H1 (cell line): ENCODE results near the gene NMT1. TPM values are rescaled to one million over a fixed set of nuclear protein-coding genes. Genes with fewer than 3 reads are reported as not detected.

Experiments used
- CTCF ChIA-PET: fragments of 300-600 bp; sonication (Branson Sonifier 250); formaldehyde crosslinking; loops from one replicate; lab custom pipeline; 2021; ENCODE audit not compliant: partially characterized antibody; lab: Charles Lee
- POLR2A ChIA-PET: fragments of 300-600 bp; sonication (Branson Sonifier 250); formaldehyde crosslinking; loops from one replicate; lab custom pipeline; 2021; ENCODE audit warnings: inconsistent platforms; ENCODE audit not compliant: partially characterized antibody; lab: Charles Lee
- DNase-seq, 2 experiments: peaks; one replicate each; pipeline versions ENCODE4 v3.0.0 to v3.0.0-alpha.2; 2010 to 2022; ENCODE audit warnings: low spot score in 2 of 2, low read depth in 1 of 2, mixed read lengths in 1 of 2
- FAIRE-seq: peaks from 2 replicates; lab custom pipeline; 2011; peaks lifted over from hg19 to GRCh38; lab: Jason Lieb, UNC
- H2AFZ ChIP-seq: 2 replicates; pipeline ENCODE4 v1.8.1; 2012; ENCODE audit warnings: low read length, inconsistent platforms
- H2AK5ac ChIP-seq: 2 replicates; pipeline ENCODE4 v1.6.1; 2013; ENCODE audit warnings: low read depth, low read length
- H2BK120ac ChIP-seq: replicated peaks from 2 replicates; pipeline ENCODE3; 2013; ENCODE audit warnings: low read depth, low read length, inconsistent platforms
- H2BK12ac ChIP-seq: 2 replicates; pipeline ENCODE4 v1.6.1; 2013; ENCODE audit warnings: low read depth, low read length
- H2BK15ac ChIP-seq: 2 replicates; pipeline ENCODE4 v1.6.1; 2013; ENCODE audit warnings: low read length
- H2BK20ac ChIP-seq: 2 replicates; pipeline ENCODE4 v1.6.1; 2013; ENCODE audit warnings: low read length
- H2BK5ac ChIP-seq: 2 replicates; pipeline ENCODE4 v1.6.1; 2013; ENCODE audit warnings: low read depth, low read length
- H3K14ac ChIP-seq: 2 replicates; pipeline ENCODE4 v1.6.1; 2013; ENCODE audit warnings: inconsistent platforms; ENCODE audit not compliant: insufficient read length
- H3K18ac ChIP-seq: 2 replicates; pipeline ENCODE4 v1.6.1; 2013; ENCODE audit warnings: low read length; ENCODE audit errors: extremely low read depth
- H3K23ac ChIP-seq: 2 replicates; pipeline ENCODE4 v1.6.1; 2013; ENCODE audit warnings: inconsistent platforms; ENCODE audit not compliant: insufficient read length
- H3K23me2 ChIP-seq: 2 replicates; pipeline ENCODE4 v1.6.1; 2013; ENCODE audit warnings: low read depth, low read length
- H3K27ac ChIP-seq: 2 replicates; pipeline ENCODE4 v1.6.1; 2011; ENCODE audit warnings: low read depth, low read length, inconsistent platforms
- H3K27me3 ChIP-seq, 4 experiments: replicated peaks in 1 of 4; 1 replicate in 1 of 4; 2 replicates in 3 of 4; pipeline versions ENCODE4 v1.6.1 to v1.8.1; 2011 to 2013; ENCODE audit warnings: low read length in 3 of 4, mild to moderate bottlenecking in 3 of 4, inconsistent platforms in 2 of 4, mixed read lengths in 2 of 4, moderate library complexity in 1 of 4; ENCODE audit not compliant: control insufficient read depth in 3 of 4, insufficient read depth in 3 of 4; ENCODE audit errors: extremely low read depth in 1 of 4
- H3K36me3 ChIP-seq, 4 experiments: 2 replicates each; pipeline versions ENCODE4 v1.6.1 to v1.8.1; 2011 to 2013; ENCODE audit warnings: mild to moderate bottlenecking in 4 of 4, low read length in 3 of 4, moderate library complexity in 2 of 4, control low read depth in 1 of 4, inconsistent platforms in 1 of 4; ENCODE audit not compliant: insufficient read depth in 4 of 4, control insufficient read depth in 2 of 4
- H3K4ac ChIP-seq: replicated peaks from 2 replicates; pipeline ENCODE3; 2013; ENCODE audit warnings: low read length, low read depth, mixed read lengths, inconsistent platforms; ENCODE audit not compliant: insufficient read length
- H3K4me1 ChIP-seq, 4 experiments: replicated peaks in 1 of 4; 1 replicate in 1 of 4; 2 replicates in 3 of 4; pipeline versions ENCODE4 v1.6.1 to v1.8.1; 2011 to 2013; ENCODE audit warnings: low read length in 3 of 4, inconsistent platforms in 2 of 4, mixed read lengths in 1 of 4; ENCODE audit not compliant: insufficient read depth in 4 of 4, control insufficient read depth in 3 of 4
- H3K4me2 ChIP-seq, 2 experiments: 2 replicates each; pipeline versions ENCODE4 v1.6.1 to v1.8.1; 2011 to 2013; ENCODE audit warnings: low read depth in 2 of 2, low read length in 2 of 2, control low read depth in 1 of 2, inconsistent platforms in 1 of 2, mild to moderate bottlenecking in 1 of 2; ENCODE audit not compliant: insufficient read depth in 1 of 2
- H3K4me3 ChIP-seq, 4 experiments: fragments of 200-600, 300-600 bp in 1 of 4; sonication (generic), shearing (Covaris generic), sonication (Bioruptor Twin) in 1 of 4; 2 replicates each; pipeline versions ENCODE4 v1.5.1 to v1.8.1; 2011 to 2016; ENCODE audit warnings: low read length in 4 of 4, low read depth in 3 of 4, control low read depth in 2 of 4, inconsistent platforms in 2 of 4, mild to moderate bottlenecking in 2 of 4, mixed read lengths in 1 of 4, moderate library complexity in 1 of 4; ENCODE audit not compliant: insufficient read depth in 2 of 4; ENCODE audit errors: extremely low read depth in 1 of 4
- H3K56ac ChIP-seq: replicated peaks from 2 replicates; pipeline ENCODE3; 2013; ENCODE audit warnings: low read depth, mild to moderate bottlenecking, mixed read lengths, low read length, inconsistent platforms; ENCODE audit not compliant: insufficient read length
- H3K79me1 ChIP-seq: 2 replicates; pipeline ENCODE4 v1.6.1; 2013; ENCODE audit warnings: low read depth, low read length, control low read depth
- H3K79me2 ChIP-seq, 2 experiments: 2 replicates each; pipeline versions ENCODE4 v1.6.1 to v1.8.1; 2012 to 2013; ENCODE audit warnings: low read length in 2 of 2, mild to moderate bottlenecking in 2 of 2, inconsistent platforms in 1 of 2; ENCODE audit not compliant: insufficient read depth in 2 of 2, control insufficient read depth in 1 of 2
- H3K9ac ChIP-seq, 4 experiments: replicated peaks in 1 of 4; 1 replicate in 1 of 4; 2 replicates in 3 of 4; pipeline versions ENCODE4 v1.6.1 to v1.8.1; 2011 to 2013; ENCODE audit warnings: low read depth in 3 of 4, low read length in 3 of 4, control low read depth in 2 of 4, mild to moderate bottlenecking in 2 of 4, moderate library complexity in 2 of 4, inconsistent platforms in 1 of 4; ENCODE audit errors: extremely low read depth in 1 of 4
- H3K9me3 ChIP-seq, 2 experiments: 2 replicates each; pipeline versions ENCODE4 v1.6.1 to v1.8.1; 2012 to 2013; ENCODE audit warnings: mild to moderate bottlenecking in 2 of 2, moderate library complexity in 2 of 2, control low read depth in 1 of 2, inconsistent platforms in 1 of 2, low read depth in 1 of 2, low read length in 1 of 2, mixed read lengths in 1 of 2; ENCODE audit not compliant: insufficient read depth in 2 of 2
- H4K20me1 ChIP-seq, 2 experiments: replicated peaks in 1 of 2; 2 replicates each; pipeline versions ENCODE3 to v1.8.1; 2011 to 2013; ENCODE audit warnings: inconsistent platforms in 2 of 2, low read length in 2 of 2, mild to moderate bottlenecking in 1 of 2; ENCODE audit not compliant: insufficient read depth in 2 of 2, control insufficient read depth in 1 of 2
- H4K5ac ChIP-seq: 2 replicates; pipeline ENCODE4 v1.6.1; 2013; ENCODE audit warnings: low read length, low read depth, mixed read lengths, inconsistent platforms; ENCODE audit not compliant: insufficient read length
- H4K8ac ChIP-seq: 2 replicates; pipeline ENCODE4 v1.8.0; 2013; ENCODE audit warnings: mild to moderate bottlenecking, moderate library complexity, low read length, inconsistent platforms; ENCODE audit not compliant: insufficient read depth; ENCODE audit errors: extremely low read depth
- H4K91ac ChIP-seq: replicated peaks from 2 replicates; pipeline ENCODE3; 2013; ENCODE audit warnings: low read length, mixed read lengths, inconsistent platforms; ENCODE audit not compliant: insufficient read length
- CTBP2 ChIP-seq: IDR thresholded peaks from 2 replicates; pipeline ENCODE4 v1.7.0; 2011; ENCODE audit warnings: borderline replicate concordance, mild to moderate bottlenecking, moderate library complexity, mixed read lengths, low read length; ENCODE audit not compliant: insufficient read depth, insufficient read length
- FOSL1 ChIP-seq: IDR thresholded peaks from 2 replicates; pipeline ENCODE4 v1.6.1; 2011; ENCODE audit warnings: mild to moderate bottlenecking, low read depth, low read length, moderate library complexity; ENCODE audit not compliant: insufficient read depth
- WGBS, 2 experiments: shearing (Covaris generic) in 1 of 2; methylation state at CpG; one replicate each; pipeline versions ENCODE4 v1.1.6 to v1.1.7; 2013 to 2015; ENCODE audit warnings: low lambda C conversion rate in 2 of 2, mixed read lengths in 2 of 2, inconsistent platforms in 1 of 2, low coverage in 1 of 2, missing lambda C conversion rate in 1 of 2; ENCODE audit not compliant: insufficient replicate concordance in 2 of 2, insufficient coverage in 1 of 2, insufficient read length in 1 of 2; ENCODE audit errors: extremely low coverage in 1 of 2, missing lambda C conversion rate in 1 of 2; 5-methylcytosine and 5-hydroxymethylcytosine counted together
- polyA plus RNA-seq, 7 experiments: library from polyadenylated mRNA; depleted of rRNA in 3 of 7; stranded (reverse) in 5 of 7; unstranded in 2 of 7; fragments of >200 nt in 5 of 7; fragments of 200-250 nt in 2 of 7; gene quantifications; 1 replicate in 5 of 7; 2 replicates in 1 of 7; 4 replicates in 1 of 7; pipeline versions ENCODE4 v1.2.1 to v1.2.3, GENCODE V29; 2011 to 2013; ENCODE audit warnings: missing spikeins in 2 of 7, mixed read lengths in 2 of 7
- total RNA-seq: library from RNA; stranded (reverse); fragmentation: NEBNext Ultra II Directional; extraction: Animal tissue kit (Norgen Biotek cat#: 25700); gene quantifications from 2 replicates; pipeline ENCODE4 v1.2.1, GENCODE V29; 2021

NMT1 gene
- total and polyA plus RNA-seq, 2 of the 8 experiments (the other 6 are each of a cell fraction or from before 2014, with no cell fraction given) = 42.9 to 149 TPM

GRCh38 chr17:45077643-45078042, 16.5 kb downstream of the NMT1 start:
- Histone ChIP-seq H4K5ac (no peak overlapping the region), H2BK20ac (no peak overlapping the region), H3K14ac (no peak overlapping the region), H2BK15ac (no peak overlapping the region), H3K23ac (no peak overlapping the region), H3K27ac (no peak overlapping the region), H2BK5ac (no peak overlapping the region), H3K9ac (no peak overlapping the region), H3K79me1 (no peaks in the 10 kb centered on the region; the same call in 1 of the 2 replicates), H3K18ac (no peak overlapping the region), H3K4me2 (no peak overlapping the region), H3K4me1 (no peaks in the 10 kb centered on the region), H2BK120ac (no peak overlapping the region), H2AK5ac (no peak overlapping the region), H4K91ac (no peak overlapping the region), H3K9me3 (no peaks in the 10 kb centered on the region), H2AFZ (no peak overlapping the region), H2BK12ac (no peak overlapping the region), H3K27me3 (no peaks in the 10 kb centered on the region), H4K8ac (no peak overlapping the region), H3K79me2 (peaks cover 0 to 47% of the 10 kb centered on the region in 2 experiments; a peak in 2 of 4 replicates), H3K23me2 (no peaks in the 10 kb centered on the region), H3K4ac (no peak overlapping the region), H3K56ac (no peak overlapping the region), H4K20me1 (peaks cover 1 to 5% of the 10 kb centered on the region in 2 experiments), H3K4me3 (no peak overlapping the region), H3K36me3 (peaks cover 11 to 26% (median 18%) of the 10 kb centered on the region in 4 experiments)
- ChIA-PET CTCF (interaction anchor here (1.6 to 1.9 kb wide), 3 partner anchors 17 to 22 kb away, joined by 5 to 6 read pairs (median 6); no protein-coding TSS in a partner anchor), POLR2A (interaction anchor here (0.6 to 1.0 kb wide), 2 partner anchors 10 to 13 kb away, joined by 3 to 4 read pairs; no protein-coding TSS in a partner anchor)
- FAIRE-seq (no peak), DNase-seq (no peak)
- 100% methylated on average over 1 of the region's 3 CpGs; no CpG with 5 or more reads in 1 of the 2 experiments for WGBS, 2 experiments
- no peak for TF ChIP-seq FOSL1
- TF ChIP-seq CTBP2 = no peak
